GM12873 (cell line): ENCODE results near the gene EPB41L4A.

ENCODE experiments used
- CTCF ChIP-seq: IDR thresholded peaks from 2 replicates; pipeline ENCODE4 v1.5.1; 2012; ENCODE audit warnings: low read depth, mild to moderate bottlenecking, moderate library complexity, low read length, control low read depth; ENCODE audit not compliant: insufficient read depth; ENCODE audit errors: missing control alignments

Gene EPB41L4A

GRCh38 chr5:112379542-112380325 is 39.3 kb downstream of the EPB41L4A start:
- TF ChIP-seq CTCF: no peak

GRCh38 chr5:112374818-112375217 is 44.3 kb downstream of the EPB41L4A start:
- no peak for TF ChIP-seq CTCF

GRCh38 chr5:112374356-112374755 is 44.7 kb downstream of the EPB41L4A start:
- TF ChIP-seq CTCF: no peak

GRCh38 chr5:112373885-112374284 is 45.2 kb downstream of the EPB41L4A start:
- TF ChIP-seq CTCF: no peak

- TF ChIP-seq CTCF: no peak
These were observed 46.5 kb downstream of the EPB41L4A start for GRCh38 chr5:112372543-112372942.

GRCh38 chr5:112371067-112371466 is 48.0 kb downstream of the EPB41L4A start:
- no peak for TF ChIP-seq CTCF

- TF ChIP-seq CTCF: no peak
These were observed 51.7 kb downstream of the EPB41L4A start for GRCh38 chr5:112367400-112367799.
